GM23248 (cell line): ENCODE results near the gene BMP5.

Experiments
- EZH2 ChIP-seq: fragments of 200-600 bp; sonication (generic); IDR thresholded peaks from 2 replicates; pipeline ENCODE4 v1.6.1; 2018; ENCODE audit warnings: antibody characterized with exemption, mild to moderate bottlenecking; ENCODE audit not compliant: insufficient read depth, poor library complexity, severe bottlenecking
- EZH2phosphoT487 ChIP-seq: fragments of 200-600 bp; sonication (generic); IDR thresholded peaks from 2 replicates; pipeline ENCODE4 v1.6.1; 2018; ENCODE audit warnings: antibody characterized with exemption, moderate library complexity, mild to moderate bottlenecking, low read depth; ENCODE audit not compliant: insufficient read depth

GRCh38 chr6:55869674-55870073 is 5.7 kb downstream of the BMP5 start:
- TF ChIP-seq EZH2 (no peak), EZH2phosphoT487 (no peak)
